SK-N-SH treated with all-trans-retinoic acid at 6 μM for 48 hours (cell line): Measurements from ENCODE around the gene SLC25A28.

Experiments
- ATAC-seq: fragments of 200-7000 bp; cut with Tn5 transposase; 3 replicates; pipeline ENCODE4 v1.9.1; 2020; ENCODE audit warnings: mild to moderate bottlenecking, moderate library complexity
- ARNTL ChIP-seq: fragments of 450-650 bp; formaldehyde crosslinking; IDR thresholded peaks from 2 replicates; pipeline ENCODE4 v1.5.0; 2020; ENCODE audit warnings: low read depth, mild to moderate bottlenecking, moderate library complexity, borderline replicate concordance
- BACH2 ChIP-seq: fragments of 250-450 bp; sonication (Bioruptor Pico); IDR thresholded peaks from 2 replicates; pipeline ENCODE4 v1.9.0; 2021; ENCODE audit warnings: mild to moderate bottlenecking, borderline replicate concordance
- CREB5 ChIP-seq: fragments of 250-450 bp; sonication (Bioruptor Pico); IDR thresholded peaks from 2 replicates; pipeline ENCODE4 v1.5.1; 2020; ENCODE audit warnings: low read depth, mild to moderate bottlenecking, moderate library complexity
- CSDC2 ChIP-seq: fragments of 250-450 bp; sonication (Bioruptor Pico); IDR thresholded peaks from 2 replicates; pipeline ENCODE4 v1.5.0; 2020; ENCODE audit warnings: mild to moderate bottlenecking, moderate library complexity
- ESRRG ChIP-seq: fragments of 250-450 bp; sonication (Bioruptor Pico); IDR thresholded peaks from 2 replicates; pipeline ENCODE4 v1.6.1; 2021; ENCODE audit warnings: mild to moderate bottlenecking
- GLIS3 ChIP-seq: fragments of 250-450 bp; sonication (Bioruptor Pico); IDR thresholded peaks from 2 replicates; pipeline ENCODE4 v1.5.0; 2020; ENCODE audit warnings: mild to moderate bottlenecking, moderate library complexity
- ISL1 ChIP-seq: fragments of 250-450 bp; sonication (Bioruptor Pico); IDR thresholded peaks from 2 replicates; pipeline ENCODE4 v2.1.2; 2022; ENCODE audit warnings: mild to moderate bottlenecking, moderate library complexity
- OSR1 ChIP-seq: fragments of 250-450 bp; sonication (Bioruptor Pico); IDR thresholded peaks from 2 replicates; pipeline ENCODE4 v1.8.0; 2022; ENCODE audit warnings: moderate library complexity, mild to moderate bottlenecking, inconsistent platforms
- PPARA ChIP-seq: fragments of 250-450 bp; sonication (Bioruptor Pico); IDR thresholded peaks from 2 replicates; pipeline ENCODE4 v1.5.0; 2020; ENCODE audit warnings: mild to moderate bottlenecking, borderline replicate concordance
- RARB ChIP-seq: fragments of 250-450 bp; sonication (Bioruptor Pico); IDR thresholded peaks from 2 replicates; pipeline ENCODE4 v1.8.0; 2021; ENCODE audit warnings: mild to moderate bottlenecking, moderate library complexity
- SNAI2 ChIP-seq: fragments of 250-450 bp; sonication (Bioruptor Pico); IDR thresholded peaks from 2 replicates; pipeline ENCODE4 v1.5.0; 2020; ENCODE audit warnings: mild to moderate bottlenecking, moderate library complexity
- TCF4 ChIP-seq: fragments of 250-450 bp; sonication (Bioruptor Pico); IDR thresholded peaks from 2 replicates; pipeline ENCODE4 v1.8.0; 2021; ENCODE audit warnings: mild to moderate bottlenecking, moderate library complexity, borderline replicate concordance
- TOX ChIP-seq: fragments of 250-450 bp; sonication (Bioruptor Pico); IDR thresholded peaks from 2 replicates; pipeline ENCODE4 v1.8.0; 2021; ENCODE audit warnings: mild to moderate bottlenecking, moderate library complexity, borderline replicate concordance
- ZC3H10 ChIP-seq: fragments of 250-450 bp; sonication (Bioruptor Pico); IDR thresholded peaks from 2 replicates; pipeline ENCODE4 v1.5.1; 2021; ENCODE audit warnings: mild to moderate bottlenecking, moderate library complexity
- ZFP3 ChIP-seq: fragments of 250-450 bp; sonication (Bioruptor Pico); IDR thresholded peaks from 2 replicates; pipeline ENCODE4 v1.5.0; 2020; ENCODE audit warnings: mild to moderate bottlenecking, moderate library complexity
- ZFP30 ChIP-seq: fragments of 450-650 bp; formaldehyde crosslinking; IDR thresholded peaks from 2 replicates; pipeline ENCODE4 v1.5.0; 2022; ENCODE audit warnings: mild to moderate bottlenecking, moderate library complexity
- ZNF565 ChIP-seq: fragments of 450-650 bp; formaldehyde crosslinking; conservative IDR thresholded peaks from 2 replicates; pipeline ENCODE4 v1.5.0; 2020; ENCODE audit warnings: low read depth, mild to moderate bottlenecking, moderate library complexity
- ZNF70 ChIP-seq: fragments of 450-650 bp; formaldehyde crosslinking; IDR thresholded peaks from 2 replicates; pipeline ENCODE4 v1.5.0; 2020; ENCODE audit warnings: mild to moderate bottlenecking, moderate library complexity
- ZNF8 ChIP-seq: fragments of 450-650 bp; formaldehyde crosslinking; IDR thresholded peaks from 2 replicates; pipeline ENCODE4 v1.5.0; 2020; ENCODE audit warnings: mild to moderate bottlenecking, moderate library complexity
- TF ChIP-seq, protein P1 (sequence below): fragments of 250-450 bp; sonication (Bioruptor Pico); IDR thresholded peaks from 2 replicates; pipeline ENCODE4 v1.8.0; 2020; ENCODE audit warnings: mild to moderate bottlenecking, moderate library complexity, borderline replicate concordance
- TF ChIP-seq, protein P2 (sequence below): fragments of 250-450 bp; sonication (Bioruptor Pico); IDR thresholded peaks from 2 replicates; pipeline ENCODE4 v1.5.0; 2020; ENCODE audit warnings: mild to moderate bottlenecking, moderate library complexity
- TF ChIP-seq, protein P3 (sequence below): fragments of 250-450 bp; sonication (Bioruptor Pico); IDR thresholded peaks from 2 replicates; pipeline ENCODE4 v1.8.0; 2021; ENCODE audit warnings: low read depth, mild to moderate bottlenecking, moderate library complexity, borderline replicate concordance
- TF ChIP-seq, protein P4 (sequence below): fragments of 250-450 bp; sonication (Bioruptor Pico); IDR thresholded peaks from 2 replicates; pipeline ENCODE4 v1.5.1; 2021; ENCODE audit warnings: mild to moderate bottlenecking, moderate library complexity

SLC25A28 gene

DNA sequence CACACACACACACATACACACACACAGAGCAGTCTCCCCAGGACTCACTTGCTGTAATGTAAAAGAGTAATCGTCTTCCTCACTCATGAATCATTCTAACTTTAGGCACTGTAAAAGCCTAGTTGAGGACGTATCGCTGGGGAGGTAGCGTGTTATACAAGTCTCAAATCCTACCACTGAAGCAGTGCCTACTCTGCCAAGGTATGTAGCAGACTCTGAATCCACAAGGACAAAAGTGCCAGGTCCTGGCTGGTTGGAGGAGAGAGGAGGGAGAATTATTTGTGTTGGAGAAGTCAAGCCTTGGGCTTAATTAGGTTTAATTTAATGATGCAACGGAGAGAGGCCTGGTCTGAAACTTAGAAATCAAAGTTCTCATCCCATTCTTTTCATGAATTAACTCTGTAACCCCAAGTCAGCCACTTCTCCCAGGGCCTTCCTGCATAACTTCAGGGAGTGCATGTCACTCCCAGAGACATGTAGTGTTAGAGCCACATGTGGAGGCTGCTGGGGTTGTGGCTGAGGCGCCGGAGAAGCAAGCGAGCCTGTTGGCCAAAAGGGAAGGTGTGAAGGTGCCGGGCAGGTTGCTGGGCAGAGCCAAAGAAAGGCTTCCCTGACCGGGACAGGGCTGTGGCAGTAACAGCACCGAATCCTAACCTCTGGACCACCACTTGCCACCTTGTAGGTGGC is 50.8 kb downstream of the SLC25A28 start:
- TF ChIP-seq ZNF565 (no peak), ARNTL (CRISPR knock-in tag) (no peak), ISL1 (CRISPR knock-in tag) (no peak), OSR1 (CRISPR knock-in tag) (no peak), GLIS3 (CRISPR knock-in tag) (no peak), ZFP3 (CRISPR knock-in tag) (no peak), CSDC2 (no peak), ZFP30 (CRISPR knock-in tag) (no peak), PPARA (CRISPR knock-in tag) (no peak), ESRRG (CRISPR knock-in tag) (no peak)
- TF ChIP-seq, protein P1, sequence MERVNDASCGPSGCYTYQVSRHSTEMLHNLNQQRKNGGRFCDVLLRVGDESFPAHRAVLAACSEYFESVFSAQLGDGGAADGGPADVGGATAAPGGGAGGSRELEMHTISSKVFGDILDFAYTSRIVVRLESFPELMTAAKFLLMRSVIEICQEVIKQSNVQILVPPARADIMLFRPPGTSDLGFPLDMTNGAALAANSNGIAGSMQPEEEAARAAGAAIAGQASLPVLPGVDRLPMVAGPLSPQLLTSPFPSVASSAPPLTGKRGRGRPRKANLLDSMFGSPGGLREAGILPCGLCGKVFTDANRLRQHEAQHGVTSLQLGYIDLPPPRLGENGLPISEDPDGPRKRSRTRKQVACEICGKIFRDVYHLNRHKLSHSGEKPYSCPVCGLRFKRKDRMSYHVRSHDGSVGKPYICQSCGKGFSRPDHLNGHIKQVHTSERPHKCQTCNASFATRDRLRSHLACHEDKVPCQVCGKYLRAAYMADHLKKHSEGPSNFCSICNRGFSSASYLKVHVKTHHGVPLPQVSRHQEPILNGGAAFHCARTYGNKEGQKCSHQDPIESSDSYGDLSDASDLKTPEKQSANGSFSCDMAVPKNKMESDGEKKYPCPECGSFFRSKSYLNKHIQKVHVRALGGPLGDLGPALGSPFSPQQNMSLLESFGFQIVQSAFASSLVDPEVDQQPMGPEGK (CRISPR knock-in tag) = no peak
- TF ChIP-seq, protein P2, sequence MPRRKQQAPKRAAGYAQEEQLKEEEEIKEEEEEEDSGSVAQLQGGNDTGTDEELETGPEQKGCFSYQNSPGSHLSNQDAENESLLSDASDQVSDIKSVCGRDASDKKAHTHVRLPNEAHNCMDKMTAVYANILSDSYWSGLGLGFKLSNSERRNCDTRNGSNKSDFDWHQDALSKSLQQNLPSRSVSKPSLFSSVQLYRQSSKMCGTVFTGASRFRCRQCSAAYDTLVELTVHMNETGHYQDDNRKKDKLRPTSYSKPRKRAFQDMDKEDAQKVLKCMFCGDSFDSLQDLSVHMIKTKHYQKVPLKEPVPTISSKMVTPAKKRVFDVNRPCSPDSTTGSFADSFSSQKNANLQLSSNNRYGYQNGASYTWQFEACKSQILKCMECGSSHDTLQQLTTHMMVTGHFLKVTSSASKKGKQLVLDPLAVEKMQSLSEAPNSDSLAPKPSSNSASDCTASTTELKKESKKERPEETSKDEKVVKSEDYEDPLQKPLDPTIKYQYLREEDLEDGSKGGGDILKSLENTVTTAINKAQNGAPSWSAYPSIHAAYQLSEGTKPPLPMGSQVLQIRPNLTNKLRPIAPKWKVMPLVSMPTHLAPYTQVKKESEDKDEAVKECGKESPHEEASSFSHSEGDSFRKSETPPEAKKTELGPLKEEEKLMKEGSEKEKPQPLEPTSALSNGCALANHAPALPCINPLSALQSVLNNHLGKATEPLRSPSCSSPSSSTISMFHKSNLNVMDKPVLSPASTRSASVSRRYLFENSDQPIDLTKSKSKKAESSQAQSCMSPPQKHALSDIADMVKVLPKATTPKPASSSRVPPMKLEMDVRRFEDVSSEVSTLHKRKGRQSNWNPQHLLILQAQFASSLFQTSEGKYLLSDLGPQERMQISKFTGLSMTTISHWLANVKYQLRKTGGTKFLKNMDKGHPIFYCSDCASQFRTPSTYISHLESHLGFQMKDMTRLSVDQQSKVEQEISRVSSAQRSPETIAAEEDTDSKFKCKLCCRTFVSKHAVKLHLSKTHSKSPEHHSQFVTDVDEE (CRISPR knock-in tag) = no peak
- TF ChIP-seq, protein P3, sequence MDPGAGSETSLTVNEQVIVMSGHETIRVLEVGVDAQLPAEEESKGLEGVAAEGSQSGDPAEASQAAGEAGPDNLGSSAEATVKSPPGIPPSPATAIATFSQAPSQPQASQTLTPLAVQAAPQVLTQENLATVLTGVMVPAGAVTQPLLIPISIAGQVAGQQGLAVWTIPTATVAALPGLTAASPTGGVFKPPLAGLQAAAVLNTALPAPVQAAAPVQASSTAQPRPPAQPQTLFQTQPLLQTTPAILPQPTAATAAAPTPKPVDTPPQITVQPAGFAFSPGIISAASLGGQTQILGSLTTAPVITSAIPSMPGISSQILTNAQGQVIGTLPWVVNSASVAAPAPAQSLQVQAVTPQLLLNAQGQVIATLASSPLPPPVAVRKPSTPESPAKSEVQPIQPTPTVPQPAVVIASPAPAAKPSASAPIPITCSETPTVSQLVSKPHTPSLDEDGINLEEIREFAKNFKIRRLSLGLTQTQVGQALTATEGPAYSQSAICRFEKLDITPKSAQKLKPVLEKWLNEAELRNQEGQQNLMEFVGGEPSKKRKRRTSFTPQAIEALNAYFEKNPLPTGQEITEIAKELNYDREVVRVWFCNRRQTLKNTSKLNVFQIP (CRISPR knock-in tag) = no peak
- TF ChIP-seq, protein P4, sequence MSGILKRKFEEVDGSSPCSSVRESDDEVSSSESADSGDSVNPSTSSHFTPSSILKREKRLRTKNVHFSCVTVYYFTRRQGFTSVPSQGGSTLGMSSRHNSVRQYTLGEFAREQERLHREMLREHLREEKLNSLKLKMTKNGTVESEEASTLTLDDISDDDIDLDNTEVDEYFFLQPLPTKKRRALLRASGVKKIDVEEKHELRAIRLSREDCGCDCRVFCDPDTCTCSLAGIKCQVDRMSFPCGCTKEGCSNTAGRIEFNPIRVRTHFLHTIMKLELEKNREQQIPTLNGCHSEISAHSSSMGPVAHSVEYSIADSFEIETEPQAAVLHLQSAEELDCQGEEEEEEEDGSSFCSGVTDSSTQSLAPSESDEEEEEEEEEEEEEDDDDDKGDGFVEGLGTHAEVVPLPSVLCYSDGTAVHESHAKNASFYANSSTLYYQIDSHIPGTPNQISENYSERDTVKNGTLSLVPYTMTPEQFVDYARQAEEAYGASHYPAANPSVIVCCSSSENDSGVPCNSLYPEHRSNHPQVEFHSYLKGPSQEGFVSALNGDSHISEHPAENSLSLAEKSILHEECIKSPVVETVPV = no peak
- no peak for ATAC-seq

DNA sequence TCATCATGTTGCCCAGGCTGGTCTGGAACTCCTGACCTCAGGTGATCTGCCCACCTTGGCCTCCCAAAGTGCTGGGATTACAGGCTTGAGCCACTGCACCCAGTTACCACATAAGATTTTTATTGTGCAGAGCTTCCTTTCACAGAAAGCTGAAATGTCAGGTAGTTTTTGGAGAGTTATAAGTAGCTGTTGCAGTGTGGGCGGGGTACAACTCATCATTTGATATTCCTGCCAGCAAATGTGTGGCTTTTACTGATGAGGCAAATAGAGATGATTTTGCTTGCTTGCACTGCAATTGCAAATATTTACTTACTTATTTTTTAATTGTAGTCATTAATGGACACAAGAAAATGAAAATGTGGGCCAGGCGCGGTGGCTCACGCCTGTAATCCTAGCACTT is 55.1 kb downstream of the SLC25A28 start:
- no peak for ATAC-seq
- TF ChIP-seq ZFP3 (CRISPR knock-in tag) = no peak
- no peak for TF ChIP-seq TOX
- TF ChIP-seq, all 23 proteins: peak for 0

DNA sequence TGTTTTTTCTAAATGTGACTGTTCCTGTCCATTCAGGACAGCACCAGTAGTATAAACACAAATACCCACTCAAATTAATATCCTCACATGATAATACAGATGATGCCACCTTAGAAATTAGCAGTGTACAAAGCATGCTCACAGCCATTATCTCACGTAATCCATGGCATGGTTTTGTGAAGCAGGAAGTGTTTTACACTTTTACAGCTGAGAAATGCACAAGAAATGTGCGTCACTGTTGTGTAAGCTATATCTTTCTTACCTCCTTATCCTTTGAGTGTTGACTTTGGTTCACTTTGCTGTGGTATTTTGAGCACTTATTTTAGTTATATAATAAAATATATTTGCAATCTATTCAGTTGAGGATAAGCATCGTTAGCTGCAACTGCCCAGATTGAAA is 55.9 kb downstream of the SLC25A28 start:
- TF ChIP-seq TOX = no peak
- no peak for TF ChIP-seq SNAI2
- TF ChIP-seq ZC3H10 = no peak
- TF ChIP-seq, protein P4 = no peak
- no peak for TF ChIP-seq BACH2 (CRISPR knock-in tag)
- no peak for ATAC-seq

GRCh38 chr10:99562631-99563030 is 57.6 kb downstream of the SLC25A28 start:
- ATAC-seq = no peak
- TF ChIP-seq GLIS3 (CRISPR knock-in tag) = no peak
- no peak for TF ChIP-seq RARB
- no peak for TF ChIP-seq TCF4 (CRISPR knock-in tag)
- TF ChIP-seq ZNF8 (CRISPR knock-in tag) = no peak
- no peak for TF ChIP-seq ZNF565
- no peak for TF ChIP-seq ESRRG (CRISPR knock-in tag)
- no peak for TF ChIP-seq ISL1 (CRISPR knock-in tag)
- TF ChIP-seq ZNF70 = no peak
- TF ChIP-seq SNAI2 = no peak
- no peak for TF ChIP-seq TOX
- no peak for TF ChIP-seq CREB5 (CRISPR knock-in tag)
- TF ChIP-seq BACH2 (CRISPR knock-in tag) = no peak
- TF ChIP-seq, protein P3 (CRISPR knock-in tag) = no peak
- TF ChIP-seq ZFP3 (CRISPR knock-in tag) = no peak
- no peak for TF ChIP-seq ZFP30 (CRISPR knock-in tag)
- no peak for TF ChIP-seq PPARA (CRISPR knock-in tag)
